Middle frontal gyrus (tissue), 1 donor: ENCODE measurements around the gene SERPINE2.

Experiments used
- DNase-seq: peaks from one replicate; pipeline ENCODE4 v3.0.0-alpha.2; 2015; ENCODE audit warnings: low spot score; ENCODE audit errors: extremely low spot score

Gene SERPINE2

GRCh38 chr2:224046752-224047151 lies 7.7 kb upstream of the SERPINE2 start:
- no peak for DNase-seq

- peak; percentile 41 for DNase-seq
Observed at GRCh38 chr2:224042191-224042696, 3.2 kb upstream of the SERPINE2 start.

GRCh38 chr2:224041554-224041953 lies 2.5 kb upstream of the SERPINE2 start:
- peak; percentile 21 for DNase-seq

GRCh38 chr2:224040753-224041152 lies 1.7 kb upstream of the SERPINE2 start:
- no peak for DNase-seq

- DNase-seq: no peak
Observed at GRCh38 chr2:224039770-224040440, 819 bp upstream of the SERPINE2 start.

- DNase-seq: no peak
Observed at GRCh38 chr2:224038830-224039079, 331 bp downstream of the SERPINE2 start.

- DNase-seq: no peak
Observed at GRCh38 chr2:224038049-224038829, 847 bp downstream of the SERPINE2 start.

- no peak for DNase-seq
Observed at GRCh38 chr2:224036731-224037361, 2.2 kb downstream of the SERPINE2 start.

GRCh38 chr2:224034017-224034416 lies 5.1 kb downstream of the SERPINE2 start:
- DNase-seq: no peak

GRCh38 chr2:224033601-224034000 lies 5.5 kb downstream of the SERPINE2 start:
- no peak for DNase-seq

GRCh38 chr2:224032283-224032682 lies 6.8 kb downstream of the SERPINE2 start:
- no peak for DNase-seq

- no peak for DNase-seq
Observed at GRCh38 chr2:224031358-224031970, 7.6 kb downstream of the SERPINE2 start.

- no peak for DNase-seq
Observed at GRCh38 chr2:224030786-224031185, 8.3 kb downstream of the SERPINE2 start.

GRCh38 chr2:224029876-224030275 lies 9.2 kb downstream of the SERPINE2 start:
- no peak for DNase-seq

- no peak for DNase-seq
Observed at GRCh38 chr2:224027931-224028330, 11.2 kb downstream of the SERPINE2 start.

- no peak for DNase-seq
Observed at GRCh38 chr2:224027070-224027469, 12.0 kb downstream of the SERPINE2 start.

- DNase-seq: no peak
Observed at GRCh38 chr2:224025874-224026273, 13.2 kb downstream of the SERPINE2 start.

GRCh38 chr2:224024270-224024669 lies 14.8 kb downstream of the SERPINE2 start:
- no peak for DNase-seq

GRCh38 chr2:224023188-224023587 lies 15.9 kb downstream of the SERPINE2 start:
- no peak for DNase-seq

- DNase-seq: no peak
Observed at GRCh38 chr2:224022486-224022885, 16.6 kb downstream of the SERPINE2 start.

GRCh38 chr2:224020523-224020922 lies 18.6 kb downstream of the SERPINE2 start:
- DNase-seq: no peak

GRCh38 chr2:224017957-224018356 lies 21.1 kb downstream of the SERPINE2 start:
- DNase-seq: no peak
